Ascending aorta (tissue), 2 donors: ENCODE data around the gene MALRD1. TPM values are rescaled to one million over a fixed set of nuclear protein-coding genes. Genes with fewer than 3 reads are reported as not detected.

Experiments
- DNase-seq, 2 donors: peaks; one replicate each; pipeline ENCODE4 v3.0.0-alpha.2; 2019; ENCODE audit warnings: low spot score in 2 of 2
- H3K27ac ChIP-seq, 2 donors: fragments of 200-600 bp; sonication (generic); one replicate each; pipeline ENCODE4 v1.5.1; 2016 to 2017; ENCODE audit warnings: mild to moderate bottlenecking in 1 of 2
- H3K27me3 ChIP-seq: fragments of 200-600 bp; sonication (generic); one replicate; pipeline ENCODE4 v1.5.1; 2017
- H3K36me3 ChIP-seq, 2 donors: fragments of 200-600 bp; sonication (generic); one replicate each; pipeline ENCODE4 v1.5.1; 2016
- H3K4me1 ChIP-seq, 2 donors: fragments of 200-600 bp; sonication (generic); one replicate each; pipeline ENCODE4 v1.5.1; 2016 to 2017; ENCODE audit warnings: mild to moderate bottlenecking in 1 of 2
- H3K4me3 ChIP-seq, 2 donors: fragments of 200-600 bp; sonication (generic); one replicate each; pipeline ENCODE4 v1.5.1; 2016 to 2017; ENCODE audit warnings: mild to moderate bottlenecking in 1 of 2
- H3K9me3 ChIP-seq, 2 donors: fragments of 200-600 bp; sonication (generic); one replicate each; pipeline ENCODE4 v1.5.1; 2016
- intact Hi-C: fragments of 100-400 bp; cut with DNase I; formaldehyde crosslinking; loops from one replicate; pipeline ENCODE4 v1.15.1; 2023
- total RNA-seq: library from RNA; depleted of rRNA; stranded (reverse); fragments of >200 nt; gene quantifications from one replicate; pipeline ENCODE4 v1.1.0, GENCODE V29; 2016
- TF ChIP-seq, protein P1 (sequence below), 3 experiments: fragments of 200-600 bp in 2 of 3; fragments of 450-650 bp in 1 of 3; sonication (generic) in 2 of 3; IDR thresholded peaks; one replicate each; pipeline ENCODE4 v1.5.1; 2016 to 2019; ENCODE audit warnings: antibody characterized with exemption in 3 of 3, mild to moderate bottlenecking in 1 of 3, moderate library complexity in 1 of 3

MALRD1 gene
- total RNA-seq, 1 donor from 2014 or later, result not detected

DNA sequence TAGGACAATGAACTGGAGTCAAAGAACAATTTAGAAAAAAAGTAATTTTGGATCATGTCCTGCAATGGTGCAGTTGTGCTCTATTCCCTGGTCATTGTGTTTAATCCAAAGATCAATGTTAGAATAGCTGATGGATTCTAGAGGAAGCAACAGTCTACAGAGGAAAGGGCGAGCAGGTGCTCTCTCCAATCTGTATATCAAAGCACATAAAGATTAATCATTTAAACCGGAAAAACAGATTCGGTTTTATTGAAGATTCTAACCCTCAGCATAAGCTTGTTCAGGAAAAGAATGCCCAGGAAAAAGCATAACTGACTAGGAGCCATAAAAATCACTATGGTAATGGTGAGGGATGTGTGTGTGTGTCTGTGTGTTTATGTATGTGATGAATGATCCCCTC, 110.3 kb downstream of the MALRD1 start:
- intact Hi-C loops, result no loop called here

DNA sequence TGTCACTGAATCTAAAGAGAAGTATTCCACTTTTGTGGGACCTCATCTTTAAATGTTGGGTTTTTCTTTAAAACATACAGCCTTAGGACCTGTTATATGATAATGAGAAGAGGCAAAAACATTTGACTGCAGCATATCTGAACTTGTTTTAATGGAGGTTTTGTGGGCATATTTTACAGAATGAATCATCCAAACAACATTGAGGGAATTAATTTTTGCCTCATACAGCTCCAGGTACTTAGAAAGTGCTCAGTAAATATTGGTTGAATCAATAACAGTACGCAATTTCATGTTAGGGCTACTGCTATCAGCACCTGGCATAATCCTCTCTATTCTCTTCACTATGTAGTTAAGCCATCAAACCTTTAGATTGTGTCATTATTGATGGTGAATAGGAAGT, 115.9 kb downstream of the MALRD1 start:
- no peaks in the 10 kb centered on the region for H3K27me3 ChIP-seq
- intact Hi-C loops, result no loop called here
- no peak for DNase-seq
- TF ChIP-seq, protein P1, sequence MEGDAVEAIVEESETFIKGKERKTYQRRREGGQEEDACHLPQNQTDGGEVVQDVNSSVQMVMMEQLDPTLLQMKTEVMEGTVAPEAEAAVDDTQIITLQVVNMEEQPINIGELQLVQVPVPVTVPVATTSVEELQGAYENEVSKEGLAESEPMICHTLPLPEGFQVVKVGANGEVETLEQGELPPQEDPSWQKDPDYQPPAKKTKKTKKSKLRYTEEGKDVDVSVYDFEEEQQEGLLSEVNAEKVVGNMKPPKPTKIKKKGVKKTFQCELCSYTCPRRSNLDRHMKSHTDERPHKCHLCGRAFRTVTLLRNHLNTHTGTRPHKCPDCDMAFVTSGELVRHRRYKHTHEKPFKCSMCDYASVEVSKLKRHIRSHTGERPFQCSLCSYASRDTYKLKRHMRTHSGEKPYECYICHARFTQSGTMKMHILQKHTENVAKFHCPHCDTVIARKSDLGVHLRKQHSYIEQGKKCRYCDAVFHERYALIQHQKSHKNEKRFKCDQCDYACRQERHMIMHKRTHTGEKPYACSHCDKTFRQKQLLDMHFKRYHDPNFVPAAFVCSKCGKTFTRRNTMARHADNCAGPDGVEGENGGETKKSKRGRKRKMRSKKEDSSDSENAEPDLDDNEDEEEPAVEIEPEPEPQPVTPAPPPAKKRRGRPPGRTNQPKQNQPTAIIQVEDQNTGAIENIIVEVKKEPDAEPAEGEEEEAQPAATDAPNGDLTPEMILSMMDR (IDR thresholded peaks at IDR 0.05), result no peak
- no peak overlapping the region for H3K27ac ChIP-seq
- no peaks in the 10 kb centered on the region for H3K36me3 ChIP-seq
- H3K4me3 ChIP-seq, result no peak overlapping the region
- H3K4me1 ChIP-seq, result no peaks in the 10 kb centered on the region
- H3K9me3 ChIP-seq, result no peaks in the 10 kb centered on the region

More for the DNA sequence above, 110.3 kb downstream of the MALRD1 start:
- H3K27me3 ChIP-seq, result no peaks in the 10 kb centered on the region
- DNase-seq, result no peak
- TF ChIP-seq, protein P1 (IDR thresholded peaks at IDR 0.05), result no peak
- no peaks in the 10 kb centered on the region for H3K4me1 ChIP-seq
- H3K36me3 ChIP-seq, result no peaks in the 10 kb centered on the region
- no peaks in the 10 kb centered on the region for H3K9me3 ChIP-seq
- no peak overlapping the region for H3K27ac ChIP-seq
- H3K4me3 ChIP-seq, result no peak overlapping the region

DNA sequence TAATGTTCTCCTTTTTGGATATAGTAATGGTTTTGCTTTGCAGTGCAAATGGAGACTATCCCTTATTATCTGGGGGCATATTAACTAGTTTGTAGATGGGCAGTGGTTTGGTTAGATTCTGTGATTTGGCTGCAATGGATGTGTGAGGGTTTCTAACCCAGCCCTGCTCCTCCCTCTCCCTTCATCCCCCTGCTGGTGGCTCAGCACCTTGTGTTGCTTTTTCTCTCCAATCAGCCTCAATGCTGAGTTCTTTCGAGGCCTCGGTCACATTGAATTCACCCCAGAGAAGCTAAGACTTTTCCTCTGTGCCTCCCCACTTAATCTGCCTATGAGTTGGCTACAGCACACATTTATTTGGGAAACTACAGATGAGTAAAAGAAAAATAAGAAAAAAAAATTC, 120.0 kb downstream of the MALRD1 start:
- intact Hi-C loops, result no loop called here
- Histone ChIP-seq H3K27ac (no peak overlapping the region), H3K9me3 (no peaks in the 10 kb centered on the region), H3K4me1 (no peaks in the 10 kb centered on the region), H3K4me3 (no peak overlapping the region), H3K27me3 (no peaks in the 10 kb centered on the region), H3K36me3 (no peaks in the 10 kb centered on the region)
- TF ChIP-seq, protein P1 (IDR thresholded peaks at IDR 0.05), result no peak
- DNase-seq, result no peak

DNA sequence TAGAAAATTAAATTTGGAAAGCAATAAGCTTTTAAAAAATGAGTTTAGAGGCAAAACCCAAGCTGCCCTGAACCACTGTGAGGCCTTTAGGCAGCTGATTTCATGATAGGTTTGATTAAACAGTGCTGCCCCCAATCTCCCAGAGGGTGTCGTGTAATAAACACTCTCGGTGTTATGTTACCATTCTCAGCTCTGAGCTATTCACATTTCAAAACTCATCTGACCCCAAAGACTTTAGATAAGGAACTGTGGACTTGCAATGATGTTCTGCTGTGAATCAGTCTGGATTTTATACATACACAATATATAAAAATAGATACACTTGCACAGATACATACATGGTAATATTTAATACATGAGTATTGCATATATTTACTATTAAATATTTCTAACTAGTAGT, 120.4 kb downstream of the MALRD1 start:
- TF ChIP-seq, protein P1 (IDR thresholded peaks at IDR 0.05), result no peak
- intact Hi-C loops, result no loop called here
- Histone ChIP-seq H3K4me1 (no peaks in the 10 kb centered on the region), H3K27ac (no peak overlapping the region), H3K9me3 (no peaks in the 10 kb centered on the region), H3K36me3 (no peaks in the 10 kb centered on the region), H3K4me3 (no peak overlapping the region), H3K27me3 (no peaks in the 10 kb centered on the region)
- no peak for DNase-seq

DNA sequence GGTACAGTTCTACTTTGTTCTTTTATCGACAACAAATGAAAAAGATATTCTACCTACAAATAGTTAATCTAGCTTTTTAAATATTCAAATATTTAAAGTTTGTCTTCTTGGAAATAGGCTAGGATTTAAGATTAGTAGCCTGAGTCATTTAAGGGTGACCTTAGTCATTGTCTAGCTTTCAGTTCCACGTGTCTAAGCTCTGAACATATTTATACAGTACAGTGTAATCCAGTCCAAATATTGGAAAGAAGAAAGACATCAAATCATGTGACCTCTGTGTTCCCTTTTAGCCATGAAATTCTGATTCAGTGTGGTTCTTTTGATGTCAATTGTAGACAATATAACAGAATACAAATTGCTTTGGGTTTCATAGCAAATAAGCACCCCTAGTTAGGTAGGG, 121.1 kb downstream of the MALRD1 start:
- Histone ChIP-seq H3K4me3 (no peak overlapping the region), H3K27ac (no peak overlapping the region), H3K27me3 (no peaks in the 10 kb centered on the region), H3K36me3 (no peaks in the 10 kb centered on the region), H3K4me1 (no peaks in the 10 kb centered on the region), H3K9me3 (no peaks in the 10 kb centered on the region)
- no peak for DNase-seq
- TF ChIP-seq, protein P1 (IDR thresholded peaks at IDR 0.05), result no peak
- intact Hi-C loops, result no loop called here

DNA sequence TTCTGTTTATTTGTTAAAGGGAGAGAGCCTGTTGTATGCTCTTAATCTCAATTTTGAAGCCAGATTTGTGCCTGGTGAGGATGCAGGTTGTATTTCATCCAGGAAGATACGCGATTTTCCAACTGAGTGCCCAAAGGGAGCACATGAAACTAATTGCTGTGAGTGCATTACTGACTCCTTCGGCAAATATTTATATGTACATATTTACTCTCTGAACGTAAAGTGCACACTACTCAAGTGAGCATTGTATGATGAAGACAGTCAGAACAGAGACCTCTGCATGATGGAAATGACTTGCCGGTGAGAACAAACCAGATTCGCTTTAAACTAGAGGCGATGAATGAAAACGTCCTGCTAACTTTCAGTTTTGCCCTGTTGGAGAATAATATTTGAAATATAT, 130.1 kb downstream of the MALRD1 start:
- Histone ChIP-seq H3K9me3 (no peaks in the 10 kb centered on the region), H3K27me3 (no peaks in the 10 kb centered on the region), H3K4me3 (no peak overlapping the region), H3K36me3 (no peaks in the 10 kb centered on the region), H3K4me1 (no peaks in the 10 kb centered on the region), H3K27ac (no peak overlapping the region)
- TF ChIP-seq, protein P1 (IDR thresholded peaks at IDR 0.05), result no peak
- no peak for DNase-seq
- intact Hi-C loops, result no loop called here
